K562 (cell line): ENCODE results near the gene HSD17B1. TPM values are rescaled to one million over a fixed set of nuclear protein-coding genes. Genes with fewer than 3 reads are reported as not detected.
A peak's percentile ranks its signal among the peaks of the same experiment; 100 is the strongest.

ENCODE experiments used
- ARNT ChIP-seq, 2 experiments: fragments of 450-650 bp; IDR thresholded peaks; 2 replicates each; pipeline ENCODE4 v1.6.1; 2016; ENCODE audit warnings: mild to moderate bottlenecking in 1 of 2
- FOXK2 ChIP-seq, 2 experiments: fragments of 450-650 bp; IDR thresholded peaks in 1 of 2; conservative IDR thresholded peaks in 1 of 2; 2 replicates each; pipeline ENCODE4 v1.6.1; 2016; ENCODE audit warnings: low read depth in 2 of 2, mild to moderate bottlenecking in 1 of 2
- HDAC1 ChIP-seq, 2 experiments: fragments of 450-650 bp; IDR thresholded peaks; 2 replicates each; pipeline ENCODE4 v1.6.1; 2016 to 2017; ENCODE audit warnings: inconsistent platforms in 1 of 2, mild to moderate bottlenecking in 1 of 2, moderate library complexity in 1 of 2
- HNRNPLL ChIP-seq: fragments of 200-400 bp; formaldehyde crosslinking; IDR thresholded peaks from 2 replicates; pipeline ENCODE4 v1.6.1; 2017; ENCODE audit warnings: low read length, low read depth, mild to moderate bottlenecking; ENCODE audit not compliant: poor library complexity, severe bottlenecking
- MAFK ChIP-seq: IDR thresholded peaks from 2 replicates; pipeline ENCODE4 v1.6.1; 2011; ENCODE audit warnings: low read length, improper control_type of control experiment
- MEF2A ChIP-seq: IDR thresholded peaks from 2 replicates; pipeline ENCODE4 v1.6.1; 2011; ENCODE audit warnings: low read depth, mild to moderate bottlenecking, low read length, moderate library complexity; ENCODE audit not compliant: control insufficient read depth
- MYBL2 ChIP-seq, 2 experiments: fragments of 450-650 bp in 1 of 2; sonication (generic) in 1 of 2; formaldehyde crosslinking in 1 of 2; IDR thresholded peaks; 2 replicates each; pipeline versions ENCODE4 v1.6.1 to v1.8.1; 2017 to 2022; ENCODE audit warnings: borderline replicate concordance in 1 of 2, inconsistent platforms in 1 of 2, low read depth in 1 of 2, mild to moderate bottlenecking in 1 of 2, missing genetic modification reagents in 1 of 2, moderate library complexity in 1 of 2
- NBN ChIP-seq: fragments of 450-650 bp; IDR thresholded peaks from 2 replicates; pipeline ENCODE4 v1.6.1; 2016; ENCODE audit warnings: low read depth, mild to moderate bottlenecking
- PHF8 ChIP-seq: fragments of 200-600 bp; sonication (generic); IDR thresholded peaks from 2 replicates; pipeline ENCODE4 v1.6.1; 2012; ENCODE audit warnings: mixed run types, mild to moderate bottlenecking, inconsistent platforms, low read length, moderate library complexity, borderline replicate concordance
- RBM22 ChIP-seq: fragments of 200-400 bp; formaldehyde crosslinking; IDR thresholded peaks from 2 replicates; pipeline ENCODE4 v1.6.1; 2018; ENCODE audit warnings: low read length, low read depth; ENCODE audit not compliant: poor library complexity, severe bottlenecking
- SMAD2 ChIP-seq: fragments of 150-350 bp; IDR thresholded peaks from 2 replicates; pipeline ENCODE4 v1.6.1; 2014; ENCODE audit warnings: low read depth, mild to moderate bottlenecking, low read length
- TARDBP ChIP-seq: fragments of 450-650 bp; IDR thresholded peaks from 2 replicates; pipeline ENCODE4 v1.6.1; 2016
- ZNF766 ChIP-seq: fragments of 200-800 bp; sonication (Bioruptor generic); conservative IDR thresholded peaks from 2 replicates; pipeline ENCODE4 v1.6.1; 2016; ENCODE audit warnings: missing genetic modification characterization, missing compliant biosample characterization
- polyA plus RNA-seq, 8 experiments: library from polyadenylated mRNA; depleted of rRNA in 4 of 8; stranded (reverse) in 5 of 8; unstranded in 3 of 8; fragments of >200 nt; fragmentation: Nextera tagmentation in 2 of 8; fragmentation: Illumina TruSeq in 1 of 8; extraction: Ambion mirVana in 2 of 8; extraction: Trizol in 1 of 8; gene quantifications; 2 replicates each; pipeline versions ENCODE4 v1.2.1 to v1.2.3, GENCODE V29; 2011 to 2014; ENCODE audit warnings: inconsistent platforms in 1 of 8, missing spikeins in 1 of 8
- total RNA-seq, 7 experiments: library from RNA; depleted of rRNA in 6 of 7; stranded (reverse); fragments of >200 nt in 6 of 7; fragmentation: Illumina TruSeq in 2 of 7; extraction: Trizol in 2 of 7; gene quantifications; 2 replicates each; pipeline versions ENCODE4 v1.2.1 to v1.2.3, GENCODE V29; 2011 to 2021; ENCODE audit warnings: low replicate concordance in 1 of 7
- TF ChIP-seq, protein P1 (sequence below), 2 experiments: fragments of 450-650 bp; formaldehyde crosslinking in 1 of 2; IDR thresholded peaks; 2 replicates each; pipeline versions ENCODE4 v1.4.0 to v1.6.1; 2014 to 2020; ENCODE audit warnings: mild to moderate bottlenecking in 2 of 2, borderline replicate concordance in 1 of 2, low read depth in 1 of 2
- TF ChIP-seq, protein P2 (sequence below): IDR thresholded peaks from 2 replicates; pipeline ENCODE4 v1.6.1; 2011; ENCODE audit warnings: borderline replicate concordance, low read depth, mild to moderate bottlenecking, moderate library complexity, low read length; ENCODE audit not compliant: insufficient read depth, poor library complexity, severe bottlenecking

Gene HSD17B1
- total and polyA plus RNA-seq, 9 of the 15 experiments (the other 6 are each of a cell fraction or from before 2014, with no cell fraction given): 0.55 to 21.1 (median 3.6) TPM

GRCh38 chr17:42562388-42563142, 9.8 kb downstream of the HSD17B1 start (continued):
- TF ChIP-seq, protein P1, sequence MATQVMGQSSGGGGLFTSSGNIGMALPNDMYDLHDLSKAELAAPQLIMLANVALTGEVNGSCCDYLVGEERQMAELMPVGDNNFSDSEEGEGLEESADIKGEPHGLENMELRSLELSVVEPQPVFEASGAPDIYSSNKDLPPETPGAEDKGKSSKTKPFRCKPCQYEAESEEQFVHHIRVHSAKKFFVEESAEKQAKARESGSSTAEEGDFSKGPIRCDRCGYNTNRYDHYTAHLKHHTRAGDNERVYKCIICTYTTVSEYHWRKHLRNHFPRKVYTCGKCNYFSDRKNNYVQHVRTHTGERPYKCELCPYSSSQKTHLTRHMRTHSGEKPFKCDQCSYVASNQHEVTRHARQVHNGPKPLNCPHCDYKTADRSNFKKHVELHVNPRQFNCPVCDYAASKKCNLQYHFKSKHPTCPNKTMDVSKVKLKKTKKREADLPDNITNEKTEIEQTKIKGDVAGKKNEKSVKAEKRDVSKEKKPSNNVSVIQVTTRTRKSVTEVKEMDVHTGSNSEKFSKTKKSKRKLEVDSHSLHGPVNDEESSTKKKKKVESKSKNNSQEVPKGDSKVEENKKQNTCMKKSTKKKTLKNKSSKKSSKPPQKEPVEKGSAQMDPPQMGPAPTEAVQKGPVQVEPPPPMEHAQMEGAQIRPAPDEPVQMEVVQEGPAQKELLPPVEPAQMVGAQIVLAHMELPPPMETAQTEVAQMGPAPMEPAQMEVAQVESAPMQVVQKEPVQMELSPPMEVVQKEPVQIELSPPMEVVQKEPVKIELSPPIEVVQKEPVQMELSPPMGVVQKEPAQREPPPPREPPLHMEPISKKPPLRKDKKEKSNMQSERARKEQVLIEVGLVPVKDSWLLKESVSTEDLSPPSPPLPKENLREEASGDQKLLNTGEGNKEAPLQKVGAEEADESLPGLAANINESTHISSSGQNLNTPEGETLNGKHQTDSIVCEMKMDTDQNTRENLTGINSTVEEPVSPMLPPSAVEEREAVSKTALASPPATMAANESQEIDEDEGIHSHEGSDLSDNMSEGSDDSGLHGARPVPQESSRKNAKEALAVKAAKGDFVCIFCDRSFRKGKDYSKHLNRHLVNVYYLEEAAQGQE (IDR thresholded peaks at IDR 0.05; ENCODE audit: borderline replicate concordance): peak; percentile 13; the same call in 1 of the 2 replicates
- TF ChIP-seq, protein P1 (CRISPR knock-in tag; IDR thresholded peaks at IDR 0.05; ENCODE audit: low read depth): no peak
- TF ChIP-seq MAFK: no peak
- TF ChIP-seq MYBL2 (IDR thresholded peaks at IDR 0.05; ENCODE audit: low read depth): no peak
- TF ChIP-seq MYBL2 (CRISPR knock-in tag; IDR thresholded peaks at IDR 0.05; ENCODE audit: borderline replicate concordance): no peak
- no peak for TF ChIP-seq TARDBP
- TF ChIP-seq, protein P2, sequence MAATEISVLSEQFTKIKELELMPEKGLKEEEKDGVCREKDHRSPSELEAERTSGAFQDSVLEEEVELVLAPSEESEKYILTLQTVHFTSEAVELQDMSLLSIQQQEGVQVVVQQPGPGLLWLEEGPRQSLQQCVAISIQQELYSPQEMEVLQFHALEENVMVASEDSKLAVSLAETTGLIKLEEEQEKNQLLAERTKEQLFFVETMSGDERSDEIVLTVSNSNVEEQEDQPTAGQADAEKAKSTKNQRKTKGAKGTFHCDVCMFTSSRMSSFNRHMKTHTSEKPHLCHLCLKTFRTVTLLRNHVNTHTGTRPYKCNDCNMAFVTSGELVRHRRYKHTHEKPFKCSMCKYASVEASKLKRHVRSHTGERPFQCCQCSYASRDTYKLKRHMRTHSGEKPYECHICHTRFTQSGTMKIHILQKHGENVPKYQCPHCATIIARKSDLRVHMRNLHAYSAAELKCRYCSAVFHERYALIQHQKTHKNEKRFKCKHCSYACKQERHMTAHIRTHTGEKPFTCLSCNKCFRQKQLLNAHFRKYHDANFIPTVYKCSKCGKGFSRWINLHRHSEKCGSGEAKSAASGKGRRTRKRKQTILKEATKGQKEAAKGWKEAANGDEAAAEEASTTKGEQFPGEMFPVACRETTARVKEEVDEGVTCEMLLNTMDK: no peak
- peak in 1 of 2 experiments; percentile 18; a peak in 1 of 4 replicates for TF ChIP-seq FOXK2 (conservative IDR thresholded peaks at IDR 0.05 in 1 of 2, IDR thresholded peaks at IDR 0.05 in 1 of 2; ENCODE audit: low read depth in 2 of 2)
- TF ChIP-seq RBM22: no peak
- TF ChIP-seq ZNF766 (CRISPR knock-in tag): no peak
- no peak for TF ChIP-seq NBN
- TF ChIP-seq HNRNPLL: no peak
- peak; percentile 3; the same call in 1 of the 2 replicates for TF ChIP-seq PHF8
- no peak for TF ChIP-seq MEF2A
- no peak for TF ChIP-seq ARNT (IDR thresholded peaks at IDR 0.05)
- TF ChIP-seq HDAC1 (IDR thresholded peaks at IDR 0.05): peak in 1 of 2 experiments; percentile 38; a peak in 1 of 4 replicates
- TF ChIP-seq SMAD2: no peak
